IPS-15b (cell line): ENCODE data around the gene DUSP7.
A peak's percentile ranks its signal among the peaks of the same experiment; 100 is the strongest.

Source experiments
- H3K27me3 ChIP-seq: one replicate; pipeline ENCODE4 v1.6.1; 2013; ENCODE audit warnings: low read length; ENCODE audit not compliant: control insufficient read depth, insufficient read depth
- H3K36me3 ChIP-seq: one replicate; pipeline ENCODE4 v1.6.1; 2013; ENCODE audit warnings: low read length; ENCODE audit not compliant: control insufficient read depth, insufficient read depth
- H3K4me1 ChIP-seq: one replicate; pipeline ENCODE4 v1.6.1; 2013; ENCODE audit warnings: mild to moderate bottlenecking, low read length; ENCODE audit not compliant: control insufficient read depth, insufficient read depth
- H3K4me3 ChIP-seq: one replicate; pipeline ENCODE4 v1.5.1; 2013; ENCODE audit warnings: low read depth, low read length
- H3K9ac ChIP-seq: one replicate; pipeline ENCODE4 v1.6.1; 2013; ENCODE audit warnings: low read depth, mild to moderate bottlenecking, low read length
- H3K9me3 ChIP-seq: one replicate; pipeline ENCODE4 v1.6.1; 2013; ENCODE audit warnings: mild to moderate bottlenecking, low read length; ENCODE audit not compliant: control insufficient read depth, insufficient read depth

Gene DUSP7

GRCh38 chr3:52019352-52020080, 36.9 kb downstream of the DUSP7 start:
- no peak overlapping the region for H3K9ac ChIP-seq
- no peak overlapping the region for H3K4me3 ChIP-seq
- no peaks in the 10 kb centered on the region for H3K36me3 ChIP-seq
- peaks cover 5% of the 10 kb centered on the region for H3K4me1 ChIP-seq
- H3K27me3 ChIP-seq, result no peaks in the 10 kb centered on the region
- H3K9me3 ChIP-seq, result no peaks in the 10 kb centered on the region

GRCh38 chr3:52018319-52019000, 37.9 kb downstream of the DUSP7 start:
- H3K4me3 ChIP-seq, result no peak overlapping the region
- no peaks in the 10 kb centered on the region for H3K36me3 ChIP-seq
- peaks cover 5% of the 10 kb centered on the region for H3K4me1 ChIP-seq
- no peaks in the 10 kb centered on the region for H3K9me3 ChIP-seq
- H3K27me3 ChIP-seq, result no peaks in the 10 kb centered on the region
- H3K9ac ChIP-seq, result no peak overlapping the region

GRCh38 chr3:52017586-52017985, 38.8 kb downstream of the DUSP7 start:
- no peak overlapping the region for H3K9ac ChIP-seq
- no peaks in the 10 kb centered on the region for H3K36me3 ChIP-seq
- no peaks in the 10 kb centered on the region for H3K9me3 ChIP-seq
- no peaks in the 10 kb centered on the region for H3K4me1 ChIP-seq
- H3K4me3 ChIP-seq, result no peak overlapping the region
- H3K27me3 ChIP-seq, result no peaks in the 10 kb centered on the region

- H3K4me3 ChIP-seq, result no peak overlapping the region
- no peak overlapping the region for H3K9ac ChIP-seq
- no peaks in the 10 kb centered on the region for H3K9me3 ChIP-seq
- H3K27me3 ChIP-seq, result no peaks in the 10 kb centered on the region
- no peaks in the 10 kb centered on the region for H3K36me3 ChIP-seq
- H3K4me1 ChIP-seq, result no peaks in the 10 kb centered on the region
Observed at GRCh38 chr3:52015438-52016228, 40.7 kb downstream of the DUSP7 start.

GRCh38 chr3:52014613-52015012, 41.8 kb downstream of the DUSP7 start:
- Histone ChIP-seq H3K9ac (no peak overlapping the region), H3K27me3 (no peaks in the 10 kb centered on the region), H3K4me1 (no peaks in the 10 kb centered on the region), H3K4me3 (no peak overlapping the region), H3K36me3 (no peaks in the 10 kb centered on the region), H3K9me3 (no peaks in the 10 kb centered on the region)

GRCh38 chr3:52013802-52014598, 42.4 kb downstream of the DUSP7 start:
- no peak overlapping the region for H3K4me3 ChIP-seq
- no peaks in the 10 kb centered on the region for H3K27me3 ChIP-seq
- no peak overlapping the region for H3K9ac ChIP-seq
- no peaks in the 10 kb centered on the region for H3K4me1 ChIP-seq
- no peaks in the 10 kb centered on the region for H3K36me3 ChIP-seq
- H3K9me3 ChIP-seq, result no peaks in the 10 kb centered on the region

GRCh38 chr3:52012699-52013098, 43.7 kb downstream of the DUSP7 start:
- Histone ChIP-seq H3K27me3 (no peaks in the 10 kb centered on the region), H3K36me3 (no peaks in the 10 kb centered on the region), H3K4me3 (no peak overlapping the region), H3K4me1 (no peaks in the 10 kb centered on the region), H3K9me3 (no peaks in the 10 kb centered on the region), H3K9ac (no peak overlapping the region)

- Histone ChIP-seq H3K36me3 (no peaks in the 10 kb centered on the region), H3K4me1 (peaks cover 6% of the 10 kb centered on the region), H3K9ac (no peak overlapping the region), H3K9me3 (no peaks in the 10 kb centered on the region), H3K4me3 (no peak overlapping the region), H3K27me3 (no peaks in the 10 kb centered on the region)
Observed at GRCh38 chr3:52010431-52010830, 45.9 kb downstream of the DUSP7 start.

GRCh38 chr3:52007291-52007690, 49.1 kb downstream of the DUSP7 start:
- Histone ChIP-seq H3K4me1 (peaks cover 14% of the 10 kb centered on the region), H3K9me3 (no peaks in the 10 kb centered on the region)

GRCh38 chr3:52006820-52007133, 49.6 kb downstream of the DUSP7 start:
- no peaks in the 10 kb centered on the region for H3K9me3 ChIP-seq
- no peak overlapping the region for H3K4me3 ChIP-seq
- no peaks in the 10 kb centered on the region for H3K36me3 ChIP-seq
- no peaks in the 10 kb centered on the region for H3K27me3 ChIP-seq
- H3K9ac ChIP-seq, result no peak overlapping the region
- peaks cover 14% of the 10 kb centered on the region for H3K4me1 ChIP-seq

More at GRCh38 chr3:52007291-52007690, 49.1 kb downstream of the DUSP7 start:
- Histone ChIP-seq H3K27me3 (no peaks in the 10 kb centered on the region), H3K4me3 (no peak overlapping the region), H3K36me3 (no peaks in the 10 kb centered on the region), H3K9ac (no peak overlapping the region)

GRCh38 chr3:52006017-52006819, 50.2 kb downstream of the DUSP7 start:
- Histone ChIP-seq H3K9ac (peak overlapping the region; percentile 60), H3K4me1 (peaks cover 14% of the 10 kb centered on the region), H3K4me3 (peak overlapping the region; percentile 18), H3K36me3 (no peaks in the 10 kb centered on the region), H3K27me3 (no peaks in the 10 kb centered on the region), H3K9me3 (no peaks in the 10 kb centered on the region)
